LoVo (cell line): ENCODE results near the gene RALGAPB.

ENCODE experiments used
- DNase-seq: peaks from one replicate; pipeline ENCODE4 v3.0.0-alpha.2; 2016; ENCODE audit warnings: low spot score

The RALGAPB gene

GRCh38 chr20:38548356-38549083, 75.9 kb downstream of the RALGAPB start:
- DNase-seq: no peak

GRCh38 chr20:38550274-38550673, 77.6 kb downstream of the RALGAPB start:
- DNase-seq: no peak

GRCh38 chr20:38551056-38551626, 78.5 kb downstream of the RALGAPB start:
- DNase-seq: no peak

- no peak for DNase-seq
Observed at GRCh38 chr20:38554986-38555385, 82.3 kb downstream of the RALGAPB start.

- no peak for DNase-seq
Observed at GRCh38 chr20:38555395-38555794, 82.8 kb downstream of the RALGAPB start.

- DNase-seq: no peak
Observed at GRCh38 chr20:38557174-38557573, 84.5 kb downstream of the RALGAPB start.

GRCh38 chr20:38558596-38559360, 86.1 kb downstream of the RALGAPB start:
- DNase-seq: no peak

- no peak for DNase-seq
Observed at GRCh38 chr20:38559764-38560163, 87.1 kb downstream of the RALGAPB start.

GRCh38 chr20:38563802-38564431, 91.3 kb downstream of the RALGAPB start:
- no peak for DNase-seq

- DNase-seq: no peak
Observed at GRCh38 chr20:38564680-38565079, 92.0 kb downstream of the RALGAPB start.

- DNase-seq: no peak
Observed at GRCh38 chr20:38566036-38566598, 93.5 kb downstream of the RALGAPB start.

GRCh38 chr20:38569747-38570525, 97.3 kb downstream of the RALGAPB start:
- DNase-seq: no peak

GRCh38 chr20:38573413-38573812, 100.8 kb downstream of the RALGAPB start:
- no peak for DNase-seq

GRCh38 chr20:38579219-38579910, 106.7 kb downstream of the RALGAPB start:
- no peak for DNase-seq

- no peak for DNase-seq
Observed at GRCh38 chr20:38579921-38580320, 107.3 kb downstream of the RALGAPB start.

GRCh38 chr20:38581013-38581412, 108.4 kb downstream of the RALGAPB start, which contains the start of gene ADIG:
Gene ADIG, plus strand, starts transcription at chr20:38581197. Its CDS starts 54 bp downstream, at chr20:38581251.
- no peak for DNase-seq

GRCh38 chr20:38581830-38582358, 109.3 kb downstream of the RALGAPB start:
- no peak for DNase-seq

- DNase-seq: no peak
Observed at GRCh38 chr20:38583306-38583705, 110.7 kb downstream of the RALGAPB start.

GRCh38 chr20:38584099-38584763, 111.6 kb downstream of the RALGAPB start:
- DNase-seq: no peak
